Peyer's patch (tissue), 4 donors: ENCODE measurements around the gene ZNF747.
A peak's percentile ranks its signal among the peaks of the same experiment; 100 is the strongest.

Experiments used
- POLR2A ChIP-seq, 2 donors: fragments of 450-650 bp; IDR thresholded peaks; one replicate each; pipeline ENCODE4 v1.5.1; 2017; ENCODE audit warnings: antibody characterized with exemption in 2 of 2, mild to moderate bottlenecking in 2 of 2, moderate library complexity in 2 of 2
- TF ChIP-seq, protein P1 (sequence below), 6 experiments: fragments of 450-650 bp in 4 of 6; fragments of 200-600 bp in 2 of 6; sonication (generic) in 1 of 6; IDR thresholded peaks; one replicate each; pipeline ENCODE4 v1.5.1; 2017 to 2019; ENCODE audit warnings: antibody characterized with exemption in 6 of 6, mild to moderate bottlenecking in 3 of 6, moderate library complexity in 1 of 6

DNA sequence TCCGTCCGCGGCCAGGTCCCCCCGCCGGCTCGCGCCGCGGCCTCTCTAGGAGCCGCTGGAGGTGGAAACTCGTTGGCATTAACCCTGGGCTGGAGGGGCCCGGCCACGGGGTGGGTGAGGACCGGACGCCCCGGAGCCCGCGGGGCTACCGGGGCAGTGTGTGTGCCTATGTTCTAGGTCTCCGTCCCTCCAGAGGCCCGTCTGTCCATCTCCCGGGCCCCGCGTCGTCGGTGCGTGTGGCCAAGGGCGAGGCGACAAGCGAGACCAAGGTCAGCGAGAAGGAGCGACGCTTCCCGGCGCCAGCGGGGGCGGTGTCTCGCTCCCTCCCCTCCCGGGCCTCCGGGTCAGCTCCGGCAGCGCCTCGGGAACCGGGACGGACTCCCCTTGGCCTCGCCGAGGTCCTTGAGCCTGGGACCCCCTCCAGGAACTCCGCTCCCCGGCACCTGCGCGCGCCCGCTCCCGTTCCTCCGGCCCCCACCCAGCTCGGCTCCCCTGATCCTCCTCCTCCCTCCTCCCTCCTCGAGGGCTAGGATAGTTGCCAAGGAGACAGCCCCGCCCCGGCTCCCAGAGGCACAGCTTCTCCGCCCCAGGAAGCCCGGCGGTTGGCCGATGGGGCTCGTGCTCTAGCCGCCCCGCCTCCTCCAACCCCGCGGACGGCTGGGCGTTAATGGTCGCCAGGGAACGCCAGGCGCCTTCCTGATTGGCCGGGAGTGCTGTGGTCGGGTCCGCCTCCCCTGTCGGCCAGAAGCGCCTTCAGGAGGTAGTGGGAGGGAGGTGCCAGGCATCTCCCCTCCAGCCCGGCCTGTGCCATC, 7.6 kb downstream of the ZNF747 start:
- peak; percentile 73 to 85 for TF ChIP-seq POLR2A (IDR thresholded peaks at IDR 0.05)
- TF ChIP-seq, protein P1, sequence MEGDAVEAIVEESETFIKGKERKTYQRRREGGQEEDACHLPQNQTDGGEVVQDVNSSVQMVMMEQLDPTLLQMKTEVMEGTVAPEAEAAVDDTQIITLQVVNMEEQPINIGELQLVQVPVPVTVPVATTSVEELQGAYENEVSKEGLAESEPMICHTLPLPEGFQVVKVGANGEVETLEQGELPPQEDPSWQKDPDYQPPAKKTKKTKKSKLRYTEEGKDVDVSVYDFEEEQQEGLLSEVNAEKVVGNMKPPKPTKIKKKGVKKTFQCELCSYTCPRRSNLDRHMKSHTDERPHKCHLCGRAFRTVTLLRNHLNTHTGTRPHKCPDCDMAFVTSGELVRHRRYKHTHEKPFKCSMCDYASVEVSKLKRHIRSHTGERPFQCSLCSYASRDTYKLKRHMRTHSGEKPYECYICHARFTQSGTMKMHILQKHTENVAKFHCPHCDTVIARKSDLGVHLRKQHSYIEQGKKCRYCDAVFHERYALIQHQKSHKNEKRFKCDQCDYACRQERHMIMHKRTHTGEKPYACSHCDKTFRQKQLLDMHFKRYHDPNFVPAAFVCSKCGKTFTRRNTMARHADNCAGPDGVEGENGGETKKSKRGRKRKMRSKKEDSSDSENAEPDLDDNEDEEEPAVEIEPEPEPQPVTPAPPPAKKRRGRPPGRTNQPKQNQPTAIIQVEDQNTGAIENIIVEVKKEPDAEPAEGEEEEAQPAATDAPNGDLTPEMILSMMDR (IDR thresholded peaks at IDR 0.05), result peak in 4 of 6 experiments; percentile 39 to 56 (median 52)
